Small intestine (tissue), 7 donors: ENCODE measurements around the gene N4BP2. TPM values are rescaled to one million over a fixed set of nuclear protein-coding genes. Genes with fewer than 3 reads are reported as not detected.

ENCODE experiments used
- DNase-seq, 2 donors: peaks; one replicate each; pipeline versions ENCODE4 v3.0.0 to v3.0.0-alpha.2; 2013
- FAIRE-seq: peaks from 2 replicates; lab custom pipeline; 2012; peaks lifted over from hg19 to GRCh38; lab: Jason Lieb, UNC
- H3K27ac ChIP-seq, 3 donors: one replicate each; pipeline ENCODE4 v1.5.1; 2013; ENCODE audit warnings: low read length in 2 of 3, mild to moderate bottlenecking in 2 of 3, control low read depth in 1 of 3, inconsistent platforms in 1 of 3, low read depth in 1 of 3, moderate library complexity in 1 of 3
- H3K27me3 ChIP-seq, 3 donors: one replicate each; pipeline ENCODE4 v1.6.1; 2013; ENCODE audit warnings: low read length in 3 of 3, inconsistent platforms in 1 of 3; ENCODE audit not compliant: control insufficient read depth in 3 of 3, insufficient read depth in 3 of 3
- H3K36me3 ChIP-seq, 3 donors: one replicate each; pipeline ENCODE4 v1.6.1; 2013; ENCODE audit warnings: low read length in 3 of 3, inconsistent platforms in 1 of 3, low read depth in 1 of 3, mild to moderate bottlenecking in 1 of 3, moderate library complexity in 1 of 3; ENCODE audit not compliant: control insufficient read depth in 3 of 3, insufficient read depth in 2 of 3
- H3K4me1 ChIP-seq, 3 donors: one replicate each; pipeline ENCODE4 v1.6.1; 2013; ENCODE audit warnings: low read length in 2 of 3, inconsistent platforms in 1 of 3, low read depth in 1 of 3, mild to moderate bottlenecking in 1 of 3, moderate library complexity in 1 of 3; ENCODE audit not compliant: control insufficient read depth in 3 of 3, insufficient read depth in 2 of 3
- H3K4me3 ChIP-seq, 3 donors: one replicate each; pipeline ENCODE4 v1.5.1; 2013; ENCODE audit warnings: low read length in 3 of 3, control low read depth in 1 of 3, inconsistent platforms in 1 of 3, low read depth in 1 of 3, mild to moderate bottlenecking in 1 of 3, moderate library complexity in 1 of 3
- H3K9me3 ChIP-seq, 2 donors: one replicate each; pipeline ENCODE4 v1.6.1; 2013; ENCODE audit warnings: low read depth in 1 of 2, low read length in 1 of 2; ENCODE audit not compliant: control insufficient read depth in 2 of 2, insufficient read depth in 1 of 2
- WGBS, 3 donors: extraction: QIAGEN DNeasy Blood & Tissue Kit; methylation state at CpG; one replicate each; pipeline ENCODE4 v1.1.7; 2013; 5-methylcytosine and 5-hydroxymethylcytosine counted together
- polyA plus RNA-seq, 4 donors: library from polyadenylated mRNA; stranded (reverse) in 3 of 4; unstranded in 1 of 4; fragments of 200-250 nt in 3 of 4; fragments of 120-200 nt in 1 of 4; gene quantifications; one replicate each; pipeline versions ENCODE4 v1.2.1 to v1.2.3, GENCODE V29; 2013
- donor health status: healthy with polysubstance abuse.
- donor health status: control.
- donor health status: control.
- donor health status: Bipolar disorder and iron deficiency.
- donor health status: healthy.

Gene N4BP2
- polyA plus RNA-seq, 4 donors = 1.1 to 18.3 (median 1.6) TPM

- peaks cover 0 to 5% (median 0%) of the 10 kb centered on the region in 3 donors for H3K4me1 ChIP-seq
- no peak overlapping the region for H3K4me3 ChIP-seq
- H3K27me3 ChIP-seq = no peaks in the 10 kb centered on the region
- DNase-seq (no peak), FAIRE-seq (no peak)
- H3K27ac ChIP-seq = no peak overlapping the region
- H3K9me3 ChIP-seq = no peaks in the 10 kb centered on the region
- WGBS, 3 donors = 23 to 71% (median 50%) methylated on average over 4 of the region's 4 CpGs
- peaks cover 0 to 2% (median 0%) of the 10 kb centered on the region in 3 donors for H3K36me3 ChIP-seq
Measured at GRCh38 chr4:40040908-40041307, 15.7 kb upstream of the N4BP2 start.

DNA sequence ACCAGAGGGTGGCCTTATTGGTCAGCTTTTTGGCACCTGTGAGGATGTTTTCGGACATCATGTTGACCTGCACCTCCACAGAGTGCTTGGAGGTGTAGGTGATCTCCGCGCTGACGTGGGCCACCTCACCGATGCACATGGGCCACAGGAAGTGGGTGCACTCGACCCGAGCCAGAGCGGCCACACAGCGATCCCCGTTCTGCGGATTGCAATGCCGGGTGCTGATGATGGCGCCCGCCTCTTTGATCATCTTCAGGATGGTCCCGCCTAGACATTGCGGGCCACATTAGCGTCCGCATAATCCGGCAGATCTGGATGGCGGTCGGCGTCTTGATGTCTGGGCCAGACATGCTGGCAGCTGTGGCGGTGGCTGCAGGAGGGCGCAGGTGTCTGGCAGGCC lies 12.9 kb upstream of the N4BP2 start:
- FAIRE-seq (no peak), DNase-seq (no peak)
- no peaks in the 10 kb centered on the region for H3K9me3 ChIP-seq
- 97 to 98% (median 97%) methylated on average over 24 of the region's 24 CpGs for WGBS, 3 donors
- H3K36me3 ChIP-seq = peaks cover 0 to 2% (median 0%) of the 10 kb centered on the region in 3 donors
- no peaks in the 10 kb centered on the region for H3K27me3 ChIP-seq
- H3K4me3 ChIP-seq = no peak overlapping the region
- H3K4me1 ChIP-seq = peaks cover 0 to 5% (median 0%) of the 10 kb centered on the region in 3 donors
- no peak overlapping the region for H3K27ac ChIP-seq

GRCh38 chr4:40046311-40046980 lies 10.2 kb upstream of the N4BP2 start:
- Histone ChIP-seq H3K27ac (peak overlapping the region in 1 of 3 donors; percentile 37), H3K4me1 (peaks cover 0 to 5% (median 0%) of the 10 kb centered on the region in 3 donors), H3K9me3 (no peaks in the 10 kb centered on the region), H3K4me3 (no peak overlapping the region), H3K27me3 (no peaks in the 10 kb centered on the region), H3K36me3 (peaks cover 0 to 2% (median 0%) of the 10 kb centered on the region in 3 donors)
- DNase-seq (peak; percentile 44 to 63), FAIRE-seq (no peak)
- WGBS, 3 donors = 70 to 75% (median 71%) methylated on average over 8 of the region's 8 CpGs

- no peaks in the 10 kb centered on the region for H3K27me3 ChIP-seq
- WGBS, 3 donors = 75 to 91% (median 83%) methylated on average over 2 to 5 of the region's 5 CpGs
- peaks cover 0 to 3% (median 0%) of the 10 kb centered on the region in 3 donors for H3K4me1 ChIP-seq
- no peak overlapping the region for H3K27ac ChIP-seq
- no peaks in the 10 kb centered on the region for H3K36me3 ChIP-seq
- H3K4me3 ChIP-seq = no peak overlapping the region
- DNase-seq = no peak
- no peak for FAIRE-seq
- no peaks in the 10 kb centered on the region for H3K9me3 ChIP-seq
Measured at GRCh38 chr4:40053161-40053560, 3.5 kb upstream of the N4BP2 start.

DNA sequence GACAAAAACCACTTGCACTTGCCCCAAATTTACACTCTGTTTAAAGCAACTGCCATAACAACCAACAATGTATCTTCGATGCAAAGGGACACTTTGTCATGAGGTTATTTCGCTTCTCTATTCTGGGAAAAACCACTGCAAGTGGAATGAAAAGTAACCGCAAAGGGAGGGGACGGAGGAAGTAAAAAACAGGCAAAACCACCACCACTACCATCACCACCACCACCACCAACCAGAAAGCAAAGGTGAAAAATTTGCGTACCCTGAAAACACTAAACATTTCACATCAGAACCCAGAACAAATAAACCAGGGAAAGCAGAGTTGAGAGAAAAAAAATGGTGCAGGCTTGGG lies 1.2 kb upstream of the N4BP2 start:
- FAIRE-seq (no peak), DNase-seq (no peak)
- H3K4me1 ChIP-seq = peaks cover 0 to 3% (median 0%) of the 10 kb centered on the region in 3 donors
- H3K4me3 ChIP-seq = peak overlapping the region in 2 of 3 donors; percentile 80 to 81
- H3K27me3 ChIP-seq = no peaks in the 10 kb centered on the region
- 1 to 3% (median 2%) methylated on average over 5 of the region's 5 CpGs for WGBS, 3 donors
- H3K27ac ChIP-seq = peak overlapping the region; percentile 94 to 100 (median 99)
- no peaks in the 10 kb centered on the region for H3K9me3 ChIP-seq
- peaks cover 0 to 7% (median 0%) of the 10 kb centered on the region in 3 donors for H3K36me3 ChIP-seq

DNA sequence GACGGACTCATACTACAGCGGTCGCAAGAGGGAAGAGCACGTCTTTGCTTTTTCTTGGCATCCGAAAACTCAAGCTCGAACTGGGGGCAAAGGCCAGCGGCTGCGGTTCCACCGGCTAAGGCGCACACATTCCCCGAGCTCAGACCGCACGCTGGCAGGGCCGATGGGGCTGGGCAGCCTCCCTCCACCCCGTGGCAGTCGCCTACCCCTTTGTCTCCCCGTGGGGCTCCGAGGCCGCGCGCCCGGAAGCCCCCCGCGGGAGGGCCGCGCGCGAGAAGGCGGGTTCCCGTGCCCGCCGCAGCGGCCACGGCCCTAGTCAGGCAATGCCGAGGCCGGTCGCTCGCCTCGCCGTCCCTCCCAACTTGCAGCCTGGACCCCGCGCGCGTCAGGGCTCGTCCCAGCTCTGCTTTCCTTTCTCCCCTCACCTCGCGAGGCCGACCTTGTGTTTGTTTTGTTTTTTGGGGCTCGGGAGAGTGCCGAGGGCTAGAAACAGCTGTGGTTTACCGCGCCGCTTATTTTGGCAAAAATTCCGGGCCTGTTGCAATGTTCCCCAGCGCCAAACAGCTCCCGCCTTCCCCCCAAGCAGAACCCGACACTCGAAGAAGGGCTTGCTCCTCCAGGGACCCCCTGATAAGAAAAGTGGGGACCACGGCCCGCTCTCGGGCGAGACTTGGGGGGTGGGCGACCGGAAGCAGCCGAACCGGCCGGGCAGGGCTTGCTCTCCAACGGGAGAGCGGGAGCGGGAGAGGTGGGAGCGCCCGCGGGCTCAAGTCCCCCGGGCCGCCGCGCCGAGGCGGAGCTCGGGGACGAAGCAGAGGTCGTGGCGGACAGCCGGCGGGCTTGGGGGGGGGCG lies 561 bp upstream of the N4BP2 start:
- H3K27ac ChIP-seq = peak overlapping the region; percentile 94 to 100 (median 99)
- H3K27me3 ChIP-seq = no peaks in the 10 kb centered on the region
- H3K4me3 ChIP-seq = peak overlapping the region; percentile 80 to 93 (median 81)
- 0 to 1% (median 1%) methylated on average over 55 to 86 of the region's 86 CpGs for WGBS, 3 donors
- peaks cover 0 to 3% (median 0%) of the 10 kb centered on the region in 3 donors for H3K4me1 ChIP-seq
- no peaks in the 10 kb centered on the region for H3K9me3 ChIP-seq
- DNase-seq (peak; percentile 80 to 92), FAIRE-seq (no peak)
- H3K36me3 ChIP-seq = peaks cover 0 to 13% (median 0%) of the 10 kb centered on the region in 3 donors

DNA sequence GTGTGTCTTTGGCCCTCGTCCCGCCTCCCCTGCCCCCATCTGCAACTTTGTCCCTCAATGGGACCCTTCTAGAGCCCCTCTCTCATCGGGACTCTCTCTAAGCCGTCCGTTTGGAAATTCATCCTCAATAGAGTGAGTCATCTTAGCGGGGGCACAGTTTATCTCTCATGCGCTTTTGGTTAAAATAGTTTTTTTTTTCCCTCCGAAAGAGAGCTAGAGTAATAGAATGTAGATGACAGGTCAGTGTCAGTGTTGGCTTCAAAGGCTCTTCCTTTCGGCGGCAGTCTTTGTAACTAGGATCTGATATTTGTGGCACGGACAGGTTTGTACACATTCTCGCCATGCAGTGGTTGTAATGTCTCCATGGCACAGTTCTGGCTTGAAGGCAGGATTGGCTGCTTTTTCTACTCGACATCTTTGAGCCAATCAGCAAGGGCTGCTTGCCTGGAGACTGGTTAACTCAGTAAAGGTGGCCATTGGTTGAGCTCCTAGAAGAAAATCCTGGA lies 989 bp downstream of the N4BP2 start:
- no peak for FAIRE-seq
- peaks cover 0 to 3% (median 0%) of the 10 kb centered on the region in 3 donors for H3K4me1 ChIP-seq
- 0 to 1% (median 1%) methylated on average over 13 of the region's 13 CpGs for WGBS, 3 donors

DNA sequence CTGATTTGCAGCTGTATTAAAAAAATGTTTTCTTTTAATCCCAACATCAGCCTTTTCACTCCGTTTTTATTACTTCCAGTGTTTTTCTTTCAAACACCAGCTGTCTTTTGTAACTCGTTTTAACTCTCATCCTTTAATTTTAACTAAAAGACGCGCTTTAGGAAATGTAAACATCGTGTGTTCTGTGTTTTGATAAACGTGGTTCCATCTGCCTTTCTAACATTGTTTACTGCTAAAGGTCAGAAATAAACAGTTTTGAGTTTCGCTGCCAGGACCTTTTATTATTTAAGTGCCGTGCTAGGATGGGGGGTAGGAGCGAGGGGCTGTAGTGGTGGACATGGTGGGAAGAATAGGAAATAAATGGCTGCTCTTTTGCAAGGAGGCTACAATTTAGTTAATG lies 1.5 kb downstream of the N4BP2 start:
- FAIRE-seq (no peak), DNase-seq (no peak)
- peak overlapping the region; percentile 94 to 100 (median 99) for H3K27ac ChIP-seq

More for the DNA sequence above, 989 bp downstream of the N4BP2 start:
- H3K4me3 ChIP-seq = peak overlapping the region; percentile 80 to 93 (median 80)
- H3K9me3 ChIP-seq = no peaks in the 10 kb centered on the region
- peak overlapping the region; percentile 94 to 100 (median 99) for H3K27ac ChIP-seq
- DNase-seq = peak; percentile 91 to 96
- H3K27me3 ChIP-seq = no peaks in the 10 kb centered on the region
- H3K36me3 ChIP-seq = peaks cover 0 to 20% (median 0%) of the 10 kb centered on the region in 3 donors

More for the DNA sequence above, 1.5 kb downstream of the N4BP2 start:
- 0 to 2% (median 2%) methylated on average over 9 of the region's 9 CpGs for WGBS, 3 donors
- H3K27me3 ChIP-seq = no peaks in the 10 kb centered on the region
- H3K36me3 ChIP-seq = peaks cover 0 to 20% (median 0%) of the 10 kb centered on the region in 3 donors
- H3K9me3 ChIP-seq = no peaks in the 10 kb centered on the region
- H3K4me1 ChIP-seq = peaks cover 0 to 3% (median 0%) of the 10 kb centered on the region in 3 donors
- H3K4me3 ChIP-seq = peak overlapping the region; percentile 5 to 80 (median 80)
